Mucosa of stomach (tissue), 1 donor: Measurements from ENCODE around the gene PTPN6.

ENCODE experiments used
- H3K27me3 ChIP-seq: one replicate; pipeline ENCODE4 v1.7.0; 2013; ENCODE audit warnings: mild to moderate bottlenecking, low read length; ENCODE audit not compliant: control insufficient read depth, insufficient read depth
- H3K36me3 ChIP-seq: one replicate; pipeline ENCODE4 v1.7.0; 2013; ENCODE audit warnings: low read length; ENCODE audit not compliant: control insufficient read depth, insufficient read depth
- H3K4me1 ChIP-seq: one replicate; pipeline ENCODE4 v1.7.0; 2013; ENCODE audit warnings: mild to moderate bottlenecking, low read length; ENCODE audit not compliant: control insufficient read depth, insufficient read depth
- H3K4me3 ChIP-seq: one replicate; pipeline ENCODE4 v1.7.0; 2013; ENCODE audit warnings: low read length
- H3K9ac ChIP-seq: one replicate; pipeline ENCODE4 v1.7.0; 2013; ENCODE audit warnings: mild to moderate bottlenecking, low read length, moderate library complexity
- H3K9me3 ChIP-seq: one replicate; pipeline ENCODE4 v1.7.0; 2013; ENCODE audit warnings: mild to moderate bottlenecking, low read length, moderate library complexity; ENCODE audit not compliant: control insufficient read depth
- donor health status: Pancreatic carcinoma.

The PTPN6 gene

GRCh38 chr12:6955108-6956020 is 4.2 kb downstream of the PTPN6 start:
- no peaks in the 10 kb centered on the region for H3K9me3 ChIP-seq
- no peak overlapping the region for H3K4me3 ChIP-seq
- peaks cover 5% of the 10 kb centered on the region for H3K36me3 ChIP-seq
- no peak overlapping the region for H3K9ac ChIP-seq
- H3K4me1 ChIP-seq = peaks cover 3% of the 10 kb centered on the region
- no peaks in the 10 kb centered on the region for H3K27me3 ChIP-seq

- Histone ChIP-seq H3K27me3 (no peaks in the 10 kb centered on the region), H3K36me3 (peaks cover 5% of the 10 kb centered on the region), H3K9ac (no peak overlapping the region), H3K9me3 (no peaks in the 10 kb centered on the region), H3K4me3 (no peak overlapping the region), H3K4me1 (peaks cover 11% of the 10 kb centered on the region)
Measured at GRCh38 chr12:6956021-6956727, 5.0 kb downstream of the PTPN6 start.

- Histone ChIP-seq H3K4me3 (no peak overlapping the region), H3K9me3 (no peaks in the 10 kb centered on the region), H3K4me1 (peaks cover 22% of the 10 kb centered on the region), H3K27me3 (no peaks in the 10 kb centered on the region), H3K9ac (no peak overlapping the region), H3K36me3 (peaks cover 5% of the 10 kb centered on the region)
Measured at GRCh38 chr12:6957151-6957701, 6.1 kb downstream of the PTPN6 start.

GRCh38 chr12:6957741-6958608 is 6.8 kb downstream of the PTPN6 start:
- H3K4me3 ChIP-seq = no peak overlapping the region
- no peaks in the 10 kb centered on the region for H3K9me3 ChIP-seq
- no peaks in the 10 kb centered on the region for H3K27me3 ChIP-seq
- peaks cover 5% of the 10 kb centered on the region for H3K36me3 ChIP-seq
- H3K9ac ChIP-seq = no peak overlapping the region
- peaks cover 23% of the 10 kb centered on the region for H3K4me1 ChIP-seq

- Histone ChIP-seq H3K9ac (no peak overlapping the region), H3K4me1 (peaks cover 23% of the 10 kb centered on the region), H3K9me3 (no peaks in the 10 kb centered on the region), H3K36me3 (peaks cover 5% of the 10 kb centered on the region), H3K27me3 (no peaks in the 10 kb centered on the region), H3K4me3 (no peak overlapping the region)
Measured at GRCh38 chr12:6958609-6959057, 7.5 kb downstream of the PTPN6 start.

- no peaks in the 10 kb centered on the region for H3K27me3 ChIP-seq
- H3K4me3 ChIP-seq = no peak overlapping the region
- H3K9me3 ChIP-seq = no peaks in the 10 kb centered on the region
- peaks cover 5% of the 10 kb centered on the region for H3K36me3 ChIP-seq
- peaks cover 25% of the 10 kb centered on the region for H3K4me1 ChIP-seq
- H3K9ac ChIP-seq = no peak overlapping the region
Measured at GRCh38 chr12:6959058-6959804, 8.1 kb downstream of the PTPN6 start.

- peaks cover 32% of the 10 kb centered on the region for H3K4me1 ChIP-seq
- H3K27me3 ChIP-seq = no peaks in the 10 kb centered on the region
- H3K36me3 ChIP-seq = peaks cover 9% of the 10 kb centered on the region
- no peak overlapping the region for H3K4me3 ChIP-seq
- no peak overlapping the region for H3K9ac ChIP-seq
- no peaks in the 10 kb centered on the region for H3K9me3 ChIP-seq
Measured at GRCh38 chr12:6959805-6960592, 8.8 kb downstream of the PTPN6 start.

GRCh38 chr12:6960593-6961277 is 9.6 kb downstream of the PTPN6 start:
- no peaks in the 10 kb centered on the region for H3K27me3 ChIP-seq
- peak overlapping the region; percentile 95 for H3K4me3 ChIP-seq
- H3K4me1 ChIP-seq = peaks cover 39% of the 10 kb centered on the region
- H3K9me3 ChIP-seq = no peaks in the 10 kb centered on the region
- peak overlapping the region; percentile 100 for H3K9ac ChIP-seq
- H3K36me3 ChIP-seq = peaks cover 9% of the 10 kb centered on the region

GRCh38 chr12:6961278-6961694 is 10.1 kb downstream of the PTPN6 start:
- Histone ChIP-seq H3K36me3 (peaks cover 8% of the 10 kb centered on the region), H3K27me3 (no peaks in the 10 kb centered on the region), H3K4me3 (peak overlapping the region; percentile 95), H3K9me3 (no peaks in the 10 kb centered on the region), H3K4me1 (peaks cover 42% of the 10 kb centered on the region), H3K9ac (peak overlapping the region; percentile 100)

GRCh38 chr12:6961695-6962284 is 10.6 kb downstream of the PTPN6 start:
- Histone ChIP-seq H3K27me3 (no peaks in the 10 kb centered on the region), H3K9me3 (no peaks in the 10 kb centered on the region), H3K4me3 (peak overlapping the region; percentile 95), H3K4me1 (peaks cover 45% of the 10 kb centered on the region), H3K9ac (peak overlapping the region; percentile 100), H3K36me3 (peaks cover 8% of the 10 kb centered on the region)
